SU-DHL-6 (cell line): ENCODE results near the gene ELANE.

Source experiments
- H2AFZ ChIP-seq: fragments of 200-600 bp; sonication (generic); 2 replicates; pipeline ENCODE4 v1.6.1; 2014; ENCODE audit warnings: low read depth, mild to moderate bottlenecking, moderate library complexity, mixed read lengths, antibody characterized with exemption, low read length; ENCODE audit not compliant: severe bottlenecking
- H3F3A ChIP-seq: fragments of 200-600 bp; shearing (Covaris generic); 2 replicates; pipeline ENCODE4 v1.6.0; 2016; ENCODE audit warnings: antibody characterized with exemption, mild to moderate bottlenecking; ENCODE audit not compliant: insufficient read depth
- H3K27ac ChIP-seq: fragments of 200-600 bp; sonication (generic); 2 replicates; pipeline ENCODE4 v1.5.1; 2016; ENCODE audit warnings: low read depth, mild to moderate bottlenecking, low read length, moderate library complexity, mixed read lengths
- H3K27me3 ChIP-seq: fragments of 200-600 bp; sonication (generic), shearing (Covaris generic); 2 replicates; pipeline ENCODE4 v1.6.0; 2014; ENCODE audit warnings: mild to moderate bottlenecking, low read length
- H3K36me3 ChIP-seq: fragments of 200-600 bp; sonication (generic); 2 replicates; pipeline ENCODE4 v1.6.1; 2014; ENCODE audit warnings: mild to moderate bottlenecking, low read length, mixed read lengths
- H3K4me2 ChIP-seq: fragments of 300-600, 200-600 bp; shearing (Covaris generic), sonication (generic); 2 replicates; pipeline ENCODE4 v1.6.0; 2014; ENCODE audit warnings: low read length, low read depth, mild to moderate bottlenecking; ENCODE audit not compliant: poor library complexity, severe bottlenecking
- H3K4me3 ChIP-seq: fragments of 200-600 bp; sonication (generic); 2 replicates; pipeline ENCODE4 v1.5.1; 2014; ENCODE audit warnings: antibody characterized with exemption, low read length, mild to moderate bottlenecking, mixed read lengths; ENCODE audit not compliant: insufficient read depth, poor library complexity, severe bottlenecking
- H3K79me2 ChIP-seq: fragments of 200-600 bp; sonication (generic); 2 replicates; pipeline ENCODE4 v1.6.1; 2014; ENCODE audit warnings: mild to moderate bottlenecking, low read length, moderate library complexity; ENCODE audit not compliant: insufficient read depth
- H3K9ac ChIP-seq: fragments of 200-600 bp; sonication (generic); 2 replicates; pipeline ENCODE4 v1.7.0; 2014; ENCODE audit warnings: mild to moderate bottlenecking, low read length
- H3K9me2 ChIP-seq: fragments of 200-600 bp; sonication (generic); replicated peaks from 2 replicates; pipeline ENCODE4 v1.6.1; 2014; ENCODE audit warnings: low read length; ENCODE audit not compliant: insufficient read depth
- H3K9me3 ChIP-seq: fragments of 200-600 bp; sonication (generic); 2 replicates; pipeline ENCODE4 v1.6.1; 2014; ENCODE audit warnings: low read length, mixed read lengths; ENCODE audit not compliant: insufficient read depth
- H4K20me1 ChIP-seq: fragments of 200-600 bp; sonication (generic); 2 replicates; pipeline ENCODE4 v1.6.1; 2014; ENCODE audit warnings: low read depth, mild to moderate bottlenecking, antibody characterized with exemption, low read length, moderate library complexity, mixed read lengths
- CTCF ChIP-seq: fragments of 200-600 bp; sonication (generic); IDR thresholded peaks from one replicate; pipeline ENCODE4 v1.5.1; 2017; ENCODE audit warnings: antibody characterized with exemption, mild to moderate bottlenecking, low read length, moderate library complexity; ENCODE audit not compliant: insufficient read depth, poor library complexity, severe bottlenecking
- EZH2phosphoT487 ChIP-seq: fragments of 200-600 bp; sonication (generic), shearing (Covaris generic); conservative IDR thresholded peaks from 2 replicates; pipeline ENCODE4 v1.6.1; 2018; ENCODE audit warnings: mild to moderate bottlenecking, antibody characterized with exemption, low read length, moderate library complexity, mixed read lengths

ELANE gene

GRCh38 chr19:879711-880438 lies 27.8 kb downstream of the ELANE start:
- H3K79me2 ChIP-seq = no peaks in the 10 kb centered on the region
- no peak overlapping the region for H2AFZ ChIP-seq
- no peaks in the 10 kb centered on the region for H3K36me3 ChIP-seq
- no peaks in the 10 kb centered on the region for H3K9me2 ChIP-seq
- H3K9ac ChIP-seq = no peak overlapping the region
- H3K4me3 ChIP-seq = no peak overlapping the region
- no peaks in the 10 kb centered on the region for H3K9me3 ChIP-seq
- no peaks in the 10 kb centered on the region for H4K20me1 ChIP-seq
- no peaks in the 10 kb centered on the region for H3K27me3 ChIP-seq
- no peak for TF ChIP-seq EZH2phosphoT487
- TF ChIP-seq CTCF = no peak
- H3K4me2 ChIP-seq = no peak overlapping the region
- H3F3A ChIP-seq = no peaks in the 10 kb centered on the region
- no peak overlapping the region for H3K27ac ChIP-seq

DNA sequence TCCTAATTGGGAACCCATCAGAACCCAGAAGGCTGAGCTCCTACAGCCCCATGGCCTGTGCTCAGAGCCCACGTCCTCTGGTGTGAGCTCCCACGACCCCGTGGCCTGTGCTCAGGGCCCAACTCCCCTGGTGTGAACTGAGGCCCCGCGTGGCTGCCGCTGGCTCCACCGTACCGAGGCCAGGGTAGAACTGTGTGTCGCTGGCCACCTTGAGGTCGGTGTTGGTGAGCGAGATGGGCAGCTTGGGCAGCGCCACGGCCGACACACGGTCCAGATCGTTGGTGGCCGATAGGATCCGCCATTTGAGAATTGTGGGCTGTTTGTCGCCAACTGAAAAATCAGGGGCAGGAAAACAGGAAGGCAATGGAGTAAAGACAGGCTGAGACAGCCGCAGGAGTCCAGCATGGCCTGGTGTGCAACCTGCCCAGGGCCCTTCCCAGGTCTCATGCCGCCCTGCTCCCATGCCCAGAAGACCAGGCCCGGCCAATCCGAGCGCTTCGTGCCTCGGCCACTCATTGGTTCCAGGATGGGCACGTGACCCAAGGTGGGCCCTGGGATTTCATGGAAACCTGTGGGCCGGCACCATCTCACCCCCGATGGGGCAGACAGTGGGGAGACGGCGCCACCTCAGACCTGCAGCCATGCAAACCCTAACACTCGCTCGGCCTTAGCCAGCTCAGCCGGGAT lies 29.4 kb downstream of the ELANE start:
- H4K20me1 ChIP-seq = no peaks in the 10 kb centered on the region
- H3K9me3 ChIP-seq = no peaks in the 10 kb centered on the region
- TF ChIP-seq EZH2phosphoT487 = no peak
- TF ChIP-seq CTCF = no peak
- no peak overlapping the region for H3K4me2 ChIP-seq
- H3K79me2 ChIP-seq = no peaks in the 10 kb centered on the region
- H3K27ac ChIP-seq = no peak overlapping the region
- H3K27me3 ChIP-seq = no peaks in the 10 kb centered on the region
- H2AFZ ChIP-seq = no peak overlapping the region
- no peaks in the 10 kb centered on the region for H3F3A ChIP-seq
- no peaks in the 10 kb centered on the region for H3K36me3 ChIP-seq
- no peak overlapping the region for H3K4me3 ChIP-seq
- H3K9ac ChIP-seq = no peak overlapping the region
- no peaks in the 10 kb centered on the region for H3K9me2 ChIP-seq

DNA sequence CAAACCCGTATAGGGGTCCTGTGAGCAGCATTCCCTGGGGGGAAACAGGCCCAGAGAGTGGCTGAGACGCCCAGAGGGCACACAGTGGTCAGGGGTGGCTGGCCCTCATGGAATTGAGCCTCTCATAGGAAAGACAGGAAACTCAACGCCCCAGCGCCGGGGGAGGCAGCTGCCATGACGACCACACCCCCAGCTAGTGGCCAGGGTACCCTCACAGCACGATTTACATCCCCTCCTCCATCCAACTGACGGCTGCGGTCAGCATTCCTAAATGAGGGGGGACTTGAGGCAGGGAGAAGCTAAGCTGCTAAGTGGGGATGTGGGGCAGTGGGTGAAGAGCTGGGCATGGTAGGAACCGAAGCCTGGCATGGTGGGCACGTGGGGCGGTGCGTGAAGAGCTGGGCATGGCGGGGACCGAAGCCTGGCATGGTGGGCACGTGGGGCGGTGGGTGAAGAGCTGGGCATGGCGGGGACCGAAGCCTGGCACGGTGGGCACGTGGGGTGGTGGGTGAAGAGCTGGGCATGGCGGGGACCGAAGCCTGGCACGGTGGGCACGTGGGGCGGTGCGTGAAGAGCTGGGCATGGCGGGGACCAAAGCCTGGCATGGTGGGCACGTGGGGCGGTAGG lies 30.9 kb downstream of the ELANE start:
- TF ChIP-seq EZH2phosphoT487 = no peak
- TF ChIP-seq CTCF = no peak
- Histone ChIP-seq H3K36me3 (no peaks in the 10 kb centered on the region), H3K27ac (no peak overlapping the region), H4K20me1 (no peaks in the 10 kb centered on the region), H3K4me2 (no peak overlapping the region), H3K27me3 (no peaks in the 10 kb centered on the region), H3K9me3 (no peaks in the 10 kb centered on the region), H3F3A (no peaks in the 10 kb centered on the region), H3K9ac (no peak overlapping the region), H2AFZ (no peak overlapping the region), H3K4me3 (no peak overlapping the region), H3K9me2 (no peaks in the 10 kb centered on the region), H3K79me2 (no peaks in the 10 kb centered on the region)
